ENCODE measurements around the gene DGUOK. TPM values are rescaled to one million over a fixed set of nuclear protein-coding genes. Genes with fewer than 3 reads are reported as not detected.

Gene DGUOK
- total and polyA plus RNA-seq, 10 of the 15 experiments (the other 5 are each of a cell fraction or from before 2014, with no cell fraction given): 64.4 to 234 (median 91.4) TPM

DNA sequence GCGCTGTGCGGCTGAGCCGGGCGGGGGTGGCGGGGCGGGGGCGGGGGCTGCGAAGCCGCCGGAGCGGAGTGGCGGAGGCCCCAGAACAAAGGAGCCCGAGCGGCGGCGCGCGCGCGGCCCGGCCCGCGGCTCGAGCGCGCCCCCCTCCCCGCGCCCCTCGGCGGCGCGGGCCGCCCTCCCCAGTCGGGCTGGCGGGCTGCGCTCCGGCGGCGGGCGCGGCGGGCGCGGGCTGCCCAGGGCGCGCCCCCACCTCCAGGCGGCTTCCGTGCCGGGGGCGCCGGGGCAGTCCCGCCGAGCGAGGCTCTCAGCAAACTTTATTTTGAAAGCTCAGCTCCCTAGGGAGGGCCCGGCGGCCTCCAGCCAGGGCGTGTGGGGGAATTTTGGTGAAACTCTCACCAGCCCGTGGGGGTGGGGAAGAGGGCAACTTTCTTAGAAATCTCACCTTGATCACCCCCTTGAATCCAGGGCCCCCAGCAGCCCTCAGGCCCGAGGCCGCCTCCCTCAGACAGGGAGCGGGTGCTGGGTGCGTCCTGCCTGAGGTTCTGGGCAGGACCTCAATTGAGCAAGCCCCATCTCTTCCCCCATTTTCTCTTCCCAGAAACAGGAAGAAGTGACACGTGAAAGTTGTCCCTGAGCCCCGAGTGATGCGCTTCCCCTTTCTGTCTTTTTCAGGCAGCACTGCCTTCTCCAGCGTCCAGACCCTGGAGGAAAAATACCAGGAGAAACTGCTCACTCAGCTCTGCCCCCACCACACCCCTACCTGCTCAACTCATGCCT is 58.8 kb downstream of the DGUOK start (continued):
- TF ChIP-seq ETV6 (conservative IDR thresholded peaks at IDR 0.05 in 1 of 2, IDR thresholded peaks at IDR 0.05 in 1 of 2; ENCODE audit: borderline replicate concordance in 1 of 2, low read depth in 1 of 2) (no peak), NFYB (IDR thresholded peaks at IDR 0.05; ENCODE audit: insufficient read depth, low read depth, low read length) (no peak)

DNA sequence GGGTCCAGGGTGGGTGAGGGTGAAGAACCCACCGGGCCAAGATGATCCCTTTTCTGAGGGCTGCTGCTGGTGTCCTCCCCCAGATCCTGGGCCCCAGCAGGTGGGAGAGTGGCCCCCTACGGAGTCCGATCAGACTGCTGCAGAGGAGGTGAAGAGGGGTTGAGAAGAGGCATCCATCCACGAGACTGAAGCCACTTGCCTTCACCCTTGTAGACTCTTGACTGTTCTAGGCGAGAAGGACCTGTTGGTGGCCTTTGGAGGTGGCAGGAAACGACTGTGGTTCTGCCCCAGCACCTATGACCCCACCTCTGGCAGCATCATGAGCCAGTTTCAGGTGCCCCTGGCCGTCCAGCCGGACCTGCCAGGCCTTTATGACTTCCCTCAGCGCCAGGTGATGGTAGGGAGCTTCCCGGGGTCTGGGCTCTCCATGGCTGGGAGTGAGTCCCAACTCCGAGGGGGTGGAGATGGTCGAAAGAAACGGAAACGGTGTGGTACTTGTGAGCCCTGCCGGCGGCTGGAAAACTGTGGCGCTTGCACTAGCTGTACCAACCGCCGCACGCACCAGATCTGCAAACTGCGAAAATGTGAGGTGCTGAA is 59.5 kb downstream of the DGUOK start:
- TF ChIP-seq BMI1 (IDR thresholded peaks at IDR 0.05; ENCODE audit: borderline replicate concordance): no peak
- no peak for TF ChIP-seq JUND (IDR thresholded peaks at IDR 0.05; ENCODE audit: low read depth, low read length)
- peak; percentile 55 for TF ChIP-seq POLR2A (IDR thresholded peaks at IDR 0.05; ENCODE audit: low read depth, low read length)
- TF ChIP-seq BCL11A (IDR thresholded peaks at IDR 0.05; ENCODE audit: low read depth, low read length): no peak
- 0 out of 2 replicates have a peak, but pooled peaks have one; percentile 5 for TF ChIP-seq ZNF687 (IDR thresholded peaks at IDR 0.05)
- 0 out of 2 replicates have a peak, but pooled peaks have one; percentile 40 for TF ChIP-seq NR2F1 (conservative IDR thresholded peaks at IDR 0.05)
- TF ChIP-seq ZNF384 (IDR thresholded peaks at IDR 0.05; ENCODE audit: borderline replicate concordance, low read depth, low read length): no peak
- TF ChIP-seq DPF2 (IDR thresholded peaks at IDR 0.05): 0 out of 2 replicates have a peak, but pooled peaks have one; percentile 4
- TF ChIP-seq, protein P1, sequence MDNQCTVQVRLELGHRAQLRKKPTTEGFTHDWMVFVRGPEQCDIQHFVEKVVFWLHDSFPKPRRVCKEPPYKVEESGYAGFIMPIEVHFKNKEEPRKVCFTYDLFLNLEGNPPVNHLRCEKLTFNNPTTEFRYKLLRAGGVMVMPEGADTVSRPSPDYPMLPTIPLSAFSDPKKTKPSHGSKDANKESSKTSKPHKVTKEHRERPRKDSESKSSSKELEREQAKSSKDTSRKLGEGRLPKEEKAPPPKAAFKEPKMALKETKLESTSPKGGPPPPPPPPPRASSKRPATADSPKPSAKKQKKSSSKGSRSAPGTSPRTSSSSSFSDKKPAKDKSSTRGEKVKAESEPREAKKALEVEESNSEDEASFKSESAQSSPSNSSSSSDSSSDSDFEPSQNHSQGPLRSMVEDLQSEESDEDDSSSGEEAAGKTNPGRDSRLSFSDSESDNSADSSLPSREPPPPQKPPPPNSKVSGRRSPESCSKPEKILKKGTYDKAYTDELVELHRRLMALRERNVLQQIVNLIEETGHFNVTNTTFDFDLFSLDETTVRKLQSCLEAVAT (IDR thresholded peaks at IDR 0.05): 0 out of 2 replicates have a peak, but pooled peaks have one; percentile 16
- TF ChIP-seq SMAD5 (IDR thresholded peaks at IDR 0.05; ENCODE audit: low read depth): no peak
- TF ChIP-seq NFIC (IDR thresholded peaks at IDR 0.05; ENCODE audit: low read depth, low read length): 0 out of 2 replicates have a peak, but pooled peaks have one; percentile 16
- peak; percentile 21; the same call in 1 of the 2 replicates for TF ChIP-seq POLR2AphosphoS5 (IDR thresholded peaks at IDR 0.05; ENCODE audit: low read length)

More for the DNA sequence above, 59.5 kb downstream of the DGUOK start:
- Histone ChIP-seq H3K4me2 (ENCODE audit: control insufficient read depth, insufficient read depth) (peak overlapping the region; percentile 96), H3K4me3 (peak overlapping the region; percentile 96), H4K20me1 (ENCODE audit: control insufficient read depth, insufficient read depth) (peaks cover 12% of the 10 kb centered on the region; the same call in 1 of the 2 replicates), H3K9ac (ENCODE audit: control insufficient read depth, insufficient read depth, low read length) (peak overlapping the region; percentile 71), H3K27me3 (replicated peaks in 1 of 2; ENCODE audit: control insufficient read depth in 2 of 2, insufficient read depth in 2 of 2, low read length in 1 of 2) (no peaks in the 10 kb centered on the region), H3K27ac (ENCODE audit: control insufficient read depth, insufficient read depth) (peak overlapping the region; percentile 89), H3K9me3 (replicated peaks; ENCODE audit: control insufficient read depth, insufficient read depth, low read length) (peaks cover 1% of the 10 kb centered on the region; the same call in 1 of the 3 replicates), H3K79me2 (ENCODE audit: control insufficient read depth, insufficient read depth, low read length) (peaks cover 85% of the 10 kb centered on the region), H3K36me3 (ENCODE audit: control insufficient read depth in 2 of 2, insufficient read depth in 2 of 2, low read length in 1 of 2) (peaks cover 0 to 22% of the 10 kb centered on the region in 2 experiments; a peak in 3 of 4 replicates), H2AFZ (ENCODE audit: control insufficient read depth, low read depth, low read length) (no peak overlapping the region), H3K4me1 (ENCODE audit: control insufficient read depth, insufficient read depth, low read length) (peaks cover 12% of the 10 kb centered on the region)
- POLR2A ChIA-PET: interaction anchor here (0.5 to 4.4 kb wide), 14 partner anchors 14 to 229 kb away, joined by 3 to 34 read pairs (median 4); partner anchors contain the start of genes DGUOK and STAMBP
- SMC1A ChIA-PET (ENCODE audit: uncharacterized antibody, unreplicated experiment): interaction anchor here (0.7 to 5.6 kb wide), 17 partner anchors 11 to 214 kb away, joined by 3 to 46 read pairs (median 14); partner anchors contain the start of gene STAMBP
- BruUV-seq (replicated peaks): TSS peak; percentile 60
- in situ Hi-C loops (cut with MboI) (no loop called here), intact Hi-C loops (cut with micrococcal nuclease; ENCODE audit: unreplicated experiment) (loop anchor here (10.0 kb wide), 1 partner anchor 161 kb away; the partner anchor contains the start of gene STAMBP)
- ATAC-seq (peak; percentile 9), FAIRE-seq (peak; percentile 31), DNase-seq (ENCODE audit: low read depth, low spot score) (no peak)
- WGBS (ENCODE audit: insufficient coverage, insufficient replicate concordance, low lambda C conversion rate, missing lambda C conversion rate): under 1% methylated on average over 21 of the region's 21 CpGs
- CTCF ChIA-PET: interaction anchor here (1.1 to 5.3 kb wide), 14 partner anchors 10 to 163 kb away, joined by 4 to 78 read pairs (median 18); partner anchors contain the start of genes BOLA3 and STAMBP
- RAD21 ChIA-PET (ENCODE audit: unreplicated experiment): interaction anchor here (1.2 to 5.6 kb wide), 21 partner anchors 8 to 161 kb away, joined by 3 to 96 read pairs (median 9); partner anchors contain the start of genes DGUOK and STAMBP

Data from GM12878 (cell line).